CD4-positive, alpha-beta T cell treated with Interleukin-4 for 4 hours (primary cell): Measurements from ENCODE around the gene P2RX4.
"Not testable (repeated sequence)": the region's sequence is repeated elsewhere in the genome, so short reads cannot be mapped to it uniquely, and the experiment has no call there.

Source experiments
- DNase-seq: peaks from one replicate; pipeline ENCODE4 v3.0.0-alpha.2; 2020

P2RX4 gene

GRCh38 chr12:121245951-121246350 is 36.0 kb downstream of the P2RX4 start:
- no peak for DNase-seq

GRCh38 chr12:121246893-121247557 is 37.1 kb downstream of the P2RX4 start:
- DNase-seq = no peak

GRCh38 chr12:121248622-121249021 is 38.7 kb downstream of the P2RX4 start:
- DNase-seq = no peak

GRCh38 chr12:121250359-121250758 is 40.4 kb downstream of the P2RX4 start:
- DNase-seq = no peak

- no peak for DNase-seq
Measured at GRCh38 chr12:121251838-121252237, 41.9 kb downstream of the P2RX4 start.

GRCh38 chr12:121252712-121253345 is 42.9 kb downstream of the P2RX4 start:
- no peak for DNase-seq

- DNase-seq = no peak
Measured at GRCh38 chr12:121253638-121254335, 43.9 kb downstream of the P2RX4 start.

GRCh38 chr12:121255433-121255832 is 45.5 kb downstream of the P2RX4 start:
- no peak for DNase-seq

GRCh38 chr12:121257704-121258449 is 47.9 kb downstream of the P2RX4 start:
- DNase-seq = not testable (repeated sequence)

- DNase-seq = no peak
Measured at GRCh38 chr12:121259074-121259473, 49.1 kb downstream of the P2RX4 start.

GRCh38 chr12:121260091-121260490 is 50.2 kb downstream of the P2RX4 start:
- DNase-seq = no peak

GRCh38 chr12:121261398-121261797 is 51.5 kb downstream of the P2RX4 start:
- no peak for DNase-seq

GRCh38 chr12:121263206-121263935 is 53.4 kb downstream of the P2RX4 start:
- DNase-seq = no peak

GRCh38 chr12:121264135-121264534 is 54.2 kb downstream of the P2RX4 start:
- DNase-seq = no peak

- DNase-seq = no peak
Measured at GRCh38 chr12:121264951-121265515, 55.1 kb downstream of the P2RX4 start.

GRCh38 chr12:121267822-121268221 is 57.9 kb downstream of the P2RX4 start:
- no peak for DNase-seq

- no peak for DNase-seq
Measured at GRCh38 chr12:121273364-121273896, 63.5 kb downstream of the P2RX4 start.

- DNase-seq = no peak
Measured at GRCh38 chr12:121274036-121274763, 64.3 kb downstream of the P2RX4 start.

GRCh38 chr12:121277374-121277759 is 67.4 kb downstream of the P2RX4 start:
- no peak for DNase-seq

GRCh38 chr12:121278169-121279070 is 68.5 kb downstream of the P2RX4 start:
- no peak for DNase-seq

- no peak for DNase-seq
Measured at GRCh38 chr12:121279071-121279375, 69.1 kb downstream of the P2RX4 start.
